Stomach smooth muscle (tissue), 2 donors: ENCODE measurements around the gene MOB3B.
"Not testable (repeated sequence)": the region's sequence is repeated elsewhere in the genome, so short reads cannot be mapped to it uniquely, and the experiment has no call there.

Source experiments
- H3K27ac ChIP-seq: one replicate; pipeline ENCODE4 v1.7.0; 2013; ENCODE audit warnings: mild to moderate bottlenecking, low read length, inconsistent platforms
- H3K27me3 ChIP-seq, 2 donors: one replicate each; pipeline ENCODE4 v1.7.0; 2013; ENCODE audit warnings: low read length in 2 of 2; ENCODE audit not compliant: insufficient read depth in 2 of 2, control insufficient read depth in 1 of 2
- H3K36me3 ChIP-seq, 2 donors: one replicate each; pipeline ENCODE4 v1.7.0; 2013; ENCODE audit warnings: low read length in 2 of 2; ENCODE audit not compliant: control insufficient read depth in 2 of 2, insufficient read depth in 2 of 2
- H3K4me1 ChIP-seq: one replicate; pipeline ENCODE4 v1.7.0; 2013; ENCODE audit warnings: low read length; ENCODE audit not compliant: control insufficient read depth, insufficient read depth
- H3K4me3 ChIP-seq, 2 donors: one replicate each; pipeline ENCODE4 v1.7.0; 2013; ENCODE audit warnings: low read length in 2 of 2
- H3K9ac ChIP-seq, 2 donors: one replicate each; pipeline ENCODE4 v1.7.0; 2013; ENCODE audit warnings: low read length in 2 of 2, mild to moderate bottlenecking in 1 of 2
- H3K9me3 ChIP-seq, 2 donors: one replicate each; pipeline ENCODE4 v1.7.0; 2013; ENCODE audit warnings: low read length in 2 of 2; ENCODE audit not compliant: control insufficient read depth in 2 of 2
- donor health status: healthy.
- donor health status: Pancreatic carcinoma.

The MOB3B gene

GRCh38 chr9:27466516-27466915 is 63.1 kb downstream of the MOB3B start:
- not testable (repeated sequence) for H3K27me3 ChIP-seq, H3K36me3 ChIP-seq, H3K9me3 ChIP-seq, H3K27ac ChIP-seq, H3K9ac ChIP-seq, H3K4me3 ChIP-seq
- peaks cover 36% of the 10 kb centered on the region for H3K4me1 ChIP-seq

- not testable (repeated sequence) for H3K27ac ChIP-seq
- H3K4me1 ChIP-seq = peaks cover 29% of the 10 kb centered on the region
Measured at GRCh38 chr9:27464950-27465349, 64.7 kb downstream of the MOB3B start.

GRCh38 chr9:27462846-27463245 is 66.8 kb downstream of the MOB3B start:
- H3K27me3 ChIP-seq = no peaks in the 10 kb centered on the region
- no peak overlapping the region for H3K4me3 ChIP-seq
- no peaks in the 10 kb centered on the region for H3K36me3 ChIP-seq
- no peaks in the 10 kb centered on the region for H3K9me3 ChIP-seq
- no peak overlapping the region for H3K9ac ChIP-seq
- no peak overlapping the region for H3K27ac ChIP-seq
- peaks cover 18% of the 10 kb centered on the region for H3K4me1 ChIP-seq

More at GRCh38 chr9:27464950-27465349, 64.7 kb downstream of the MOB3B start:
- H3K36me3 ChIP-seq, H3K4me3 ChIP-seq, H3K9me3 ChIP-seq, H3K9ac ChIP-seq, H3K27me3 ChIP-seq: not testable (repeated sequence)

DNA sequence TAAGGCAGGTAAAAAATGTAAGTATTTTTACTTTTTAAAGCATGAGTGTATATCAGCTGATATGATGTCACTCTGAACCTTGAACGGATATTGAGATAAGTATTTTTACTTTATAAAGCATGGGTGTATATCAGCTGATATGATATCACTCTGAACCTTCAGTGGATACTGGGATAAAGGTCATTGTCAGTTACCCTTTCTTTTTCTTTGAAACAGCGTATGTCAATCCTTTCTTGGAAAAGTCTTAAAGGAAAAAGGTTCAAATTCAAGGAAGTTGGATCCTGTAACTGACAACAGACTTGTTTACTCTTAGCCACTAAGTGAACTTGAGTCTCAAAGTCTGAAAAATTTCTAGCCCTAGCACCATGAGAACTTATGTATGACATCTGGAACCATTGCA is 67.2 kb downstream of the MOB3B start:
- Histone ChIP-seq H3K36me3 (no peaks in the 10 kb centered on the region), H3K27ac (no peak overlapping the region), H3K9me3 (no peaks in the 10 kb centered on the region), H3K27me3 (no peaks in the 10 kb centered on the region), H3K4me3 (no peak overlapping the region), H3K9ac (no peak overlapping the region), H3K4me1 (peaks cover 14% of the 10 kb centered on the region)

- H3K9ac ChIP-seq = no peak overlapping the region
- H3K27me3 ChIP-seq = no peaks in the 10 kb centered on the region
- H3K36me3 ChIP-seq = peaks cover 0 to 3% of the 10 kb centered on the region in 2 donors
- H3K9me3 ChIP-seq = no peaks in the 10 kb centered on the region
- H3K4me1 ChIP-seq = peaks cover 14% of the 10 kb centered on the region
- H3K4me3 ChIP-seq = no peak overlapping the region
- no peak overlapping the region for H3K27ac ChIP-seq
Measured at GRCh38 chr9:27460226-27461023, 69.2 kb downstream of the MOB3B start.

DNA sequence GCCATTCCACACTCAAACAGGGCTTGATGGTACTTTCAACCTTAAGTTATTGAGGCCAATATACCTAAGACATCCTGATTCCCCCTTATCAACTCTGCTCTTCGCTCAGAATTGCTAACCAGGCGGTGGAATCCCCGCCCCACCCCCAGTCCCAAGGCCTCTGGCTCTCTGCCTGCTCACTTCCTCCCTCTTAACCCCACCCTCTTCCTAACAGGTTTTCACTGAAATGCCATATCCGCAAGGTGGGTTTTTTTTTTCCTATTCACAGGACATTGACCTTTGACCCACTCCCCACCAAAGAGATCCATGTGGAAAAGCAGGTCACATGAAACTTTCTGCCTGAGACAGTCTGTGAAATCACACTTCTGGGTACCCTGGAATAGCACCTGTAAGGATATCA is 72.2 kb downstream of the MOB3B start:
- no peak overlapping the region for H3K27ac ChIP-seq
- no peaks in the 10 kb centered on the region for H3K27me3 ChIP-seq
- no peaks in the 10 kb centered on the region for H3K9me3 ChIP-seq
- peaks cover 7 to 10% of the 10 kb centered on the region in 2 donors for H3K36me3 ChIP-seq
- no peak overlapping the region for H3K4me3 ChIP-seq
- H3K9ac ChIP-seq = no peak overlapping the region
- peaks cover 14% of the 10 kb centered on the region for H3K4me1 ChIP-seq

GRCh38 chr9:27453860-27454553 is 75.6 kb downstream of the MOB3B start:
- no peak overlapping the region for H3K4me3 ChIP-seq
- no peak overlapping the region for H3K9ac ChIP-seq
- H3K9me3 ChIP-seq = no peaks in the 10 kb centered on the region
- peaks cover 5% of the 10 kb centered on the region for H3K4me1 ChIP-seq
- no peaks in the 10 kb centered on the region for H3K27me3 ChIP-seq
- H3K36me3 ChIP-seq = peaks cover 7 to 10% of the 10 kb centered on the region in 2 donors
- H3K27ac ChIP-seq = no peak overlapping the region

DNA sequence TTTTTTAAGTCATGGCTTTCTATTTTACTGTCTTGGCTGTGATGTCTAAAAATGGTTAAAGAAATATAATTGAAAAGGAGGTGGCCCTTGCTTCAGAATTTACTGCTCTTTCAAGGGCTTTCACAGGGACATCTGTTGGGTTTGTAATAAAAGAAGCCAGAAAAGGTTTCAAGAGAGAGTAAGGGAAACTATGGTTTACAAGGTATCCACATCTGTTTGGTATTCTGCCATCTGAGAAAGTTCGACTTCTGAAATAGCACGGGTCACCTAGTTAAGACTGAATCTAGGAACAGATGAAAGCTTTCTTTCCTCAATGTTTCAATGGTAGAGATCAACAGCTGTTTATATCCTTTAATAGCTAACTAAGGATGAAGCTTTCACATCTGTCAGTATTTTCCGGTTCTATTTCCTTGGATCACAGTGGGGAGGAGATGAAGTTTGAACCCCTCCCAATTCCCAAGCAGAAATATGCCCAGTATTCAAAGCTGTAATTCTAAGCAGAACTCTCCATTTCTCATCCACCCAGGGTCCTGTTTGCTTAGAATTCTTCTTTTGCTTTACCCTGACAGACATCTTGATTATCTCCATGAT is 78.3 kb downstream of the MOB3B start:
- Histone ChIP-seq H3K27ac (no peak overlapping the region), H3K4me3 (no peak overlapping the region), H3K27me3 (no peaks in the 10 kb centered on the region), H3K9ac (no peak overlapping the region), H3K4me1 (peaks cover 5% of the 10 kb centered on the region), H3K36me3 (peaks cover 7 to 10% of the 10 kb centered on the region in 2 donors), H3K9me3 (no peaks in the 10 kb centered on the region)

DNA sequence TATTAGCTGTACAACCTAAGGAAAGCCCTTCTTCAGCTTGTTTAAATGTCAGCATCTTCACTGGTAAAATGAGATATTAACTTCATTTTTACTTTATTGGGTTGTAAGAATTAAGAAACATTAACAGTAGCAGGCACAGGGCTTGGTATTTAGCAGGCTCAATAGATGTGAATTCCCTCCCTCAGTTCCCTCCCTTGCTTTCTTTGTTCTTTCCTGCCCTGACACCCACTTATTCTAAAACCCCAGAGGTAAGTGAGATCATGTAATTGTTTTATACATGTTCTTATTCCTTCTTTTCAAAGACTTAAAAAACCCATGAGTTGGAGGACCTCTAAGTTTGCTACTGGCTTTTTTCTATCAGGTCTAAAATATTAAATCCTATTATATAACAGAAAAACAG is 78.9 kb downstream of the MOB3B start:
- Histone ChIP-seq H3K4me3 (no peak overlapping the region), H3K27me3 (no peaks in the 10 kb centered on the region), H3K9me3 (no peaks in the 10 kb centered on the region), H3K9ac (no peak overlapping the region), H3K4me1 (peaks cover 6% of the 10 kb centered on the region), H3K27ac (no peak overlapping the region), H3K36me3 (peaks cover 7 to 10% of the 10 kb centered on the region in 2 donors)

DNA sequence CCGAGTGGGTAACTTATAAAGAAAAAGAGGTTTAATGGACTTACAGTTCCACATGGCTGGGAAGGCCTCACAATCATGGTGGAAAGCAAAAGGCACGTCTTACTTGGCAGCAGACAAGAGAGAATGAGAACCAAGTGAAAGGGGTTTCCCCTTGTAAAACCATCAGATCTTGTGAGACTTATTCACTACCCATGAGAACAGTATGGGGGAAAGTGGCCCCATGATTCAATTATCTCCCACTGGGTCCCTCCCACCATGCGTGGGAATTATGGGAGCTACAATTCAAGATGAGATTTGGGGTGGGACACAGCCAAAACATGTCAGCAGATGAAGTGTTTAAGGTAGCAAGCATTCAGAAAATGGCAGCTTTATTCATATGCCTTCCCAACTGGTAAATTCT is 81.3 kb downstream of the MOB3B start:
- not testable (repeated sequence) for H3K4me1 ChIP-seq, H3K36me3 ChIP-seq, H3K4me3 ChIP-seq, H3K27me3 ChIP-seq, H3K27ac ChIP-seq, H3K9me3 ChIP-seq, H3K9ac ChIP-seq
